ENCODE results near the gene RHCG. TPM values are rescaled to one million over a fixed set of nuclear protein-coding genes. Genes with fewer than 3 reads are reported as not detected.

RHCG gene
- total and polyA plus RNA-seq, 2 of the 13 experiments (the other 11 are each of a cell fraction or from before 2014, with no cell fraction given) = not detected

GRCh38 chr15:89445518-89445917 is 50.9 kb downstream of the RHCG start:
- POLR2A ChIA-PET = no interaction called here
- ATAC-seq = no peak

More at GRCh38 chr15:89445518-89445917, 50.9 kb downstream of the RHCG start:
- no TSS peak for BruUV-seq (replicated peaks)
- H3K4me3 ChIP-seq (replicated peaks in 1 of 3; ENCODE audit: insufficient read depth in 1 of 3, low read depth in 2 of 3, low read length in 3 of 3) = no peak overlapping the region
- no peak overlapping the region for H3K27ac ChIP-seq (ENCODE audit: extremely low read length, insufficient read depth, low read length)
- FAIRE-seq = no peak
- intact Hi-C loops (cut with micrococcal nuclease; ENCODE audit: unreplicated experiment) (no loop called here), in situ Hi-C loops (cut with HindIII; ENCODE audit: extremely low pct_ligation_motif_present, low pct_unique_long_range_greater_than_20kb) (no loop called here)
- TF ChIP-seq ZNF691 (CRISPR knock-in tag; IDR thresholded peaks at IDR 0.05; ENCODE audit: borderline replicate concordance, low read depth) (no peak), PHF21A (CRISPR knock-in tag; IDR thresholded peaks at IDR 0.05) (no peak), ZNF558 (CRISPR knock-in tag; IDR thresholded peaks at IDR 0.05; ENCODE audit: borderline replicate concordance) (no peak), MAX (IDR thresholded peaks at IDR 0.05) (no peak), IRF9 (CRISPR knock-in tag; IDR thresholded peaks at IDR 0.05; ENCODE audit: borderline replicate concordance) (no peak), NR2F6 (IDR thresholded peaks at IDR 0.05) (no peak), NR2F6 (CRISPR knock-in tag; IDR thresholded peaks at IDR 0.05) (no peak), ATAD3A (CRISPR knock-in tag; IDR thresholded peaks at IDR 0.05) (no peak)
- no peak overlapping the region for H3K4me2 ChIP-seq (ENCODE audit: low read depth, low read length)
- H3K4me1 ChIP-seq (ENCODE audit: insufficient read depth, low read length) = no peaks in the 10 kb centered on the region
- H3K79me2 ChIP-seq (ENCODE audit: insufficient read depth, low read length) = no peaks in the 10 kb centered on the region
- DNase-seq (ENCODE audit: low spot score) = no peak
- H3K9ac ChIP-seq (ENCODE audit: insufficient read depth, low read depth, low read length) = no peak overlapping the region
- H4K20me1 ChIP-seq (ENCODE audit: insufficient read depth, low read length) = no peaks in the 10 kb centered on the region
- CTCF ChIA-PET (ENCODE audit: low intra/inter-chr PET ratio, low total read pairs) = no interaction called here
- H3K9me3 ChIP-seq (ENCODE audit: low read length) = no peaks in the 10 kb centered on the region
- H2AFZ ChIP-seq (ENCODE audit: low read length) = no peak overlapping the region
- H3K36me3 ChIP-seq (replicated peaks in 1 of 2; ENCODE audit: control insufficient read depth in 1 of 2, insufficient read depth in 2 of 2, low read length in 2 of 2) = no peaks in the 10 kb centered on the region
- H3K27me3 ChIP-seq (ENCODE audit: control insufficient read depth in 1 of 2, insufficient read depth in 2 of 2, low read length in 2 of 2) = peaks cover 5 to 31% of the 10 kb centered on the region in 2 experiments; a peak in 4 of 5 replicates
- 11% methylated on average over 1 of the region's 1 CpG for WGBS (ENCODE audit: low lambda C conversion rate)
